Measurements from ENCODE around the gene PPBP. TPM values are rescaled to one million over a fixed set of nuclear protein-coding genes. Genes with fewer than 3 reads are reported as not detected.

Gene PPBP
- polyA plus RNA-seq, 1 donor from 2014 or later: not detected

GRCh38 chr4:74015126-74015780 lies 27.3 kb upstream of the PPBP start:
- Histone ChIP-seq H3K27ac (ENCODE audit: low read length) (no peak overlapping the region), H4K20me1 (ENCODE audit: insufficient read depth) (no peaks in the 10 kb centered on the region), H3K9me3 (ENCODE audit: low read length) (no peaks in the 10 kb centered on the region), H3K4me3 (ENCODE audit: low read length) (no peak overlapping the region), H3F3A (ENCODE audit: insufficient read depth, low read length, poor library complexity, severe bottlenecking) (no peaks in the 10 kb centered on the region), H3K27me3 (ENCODE audit: insufficient read depth, low read depth, low read length) (no peaks in the 10 kb centered on the region), H3K9me2 (ENCODE audit: insufficient read depth, low read length) (no peaks in the 10 kb centered on the region), H3K4me2 (ENCODE audit: low read length) (no peak overlapping the region), H3K79me2 (replicated peaks; ENCODE audit: insufficient read depth, low read length) (no peaks in the 10 kb centered on the region), H3K36me3 (ENCODE audit: insufficient read depth, low read length) (no peaks in the 10 kb centered on the region), H3K9ac (ENCODE audit: low read length) (no peak overlapping the region), H2AFZ (ENCODE audit: low read depth, low read length) (no peak overlapping the region)
- TF ChIP-seq EP300 (conservative IDR thresholded peaks at IDR 0.05; ENCODE audit: poor library complexity, severe bottlenecking): no peak
- TF ChIP-seq SMC3 (conservative IDR thresholded peaks at IDR 0.05; ENCODE audit: poor library complexity): no peak
- TF ChIP-seq CTCF (IDR thresholded peaks at IDR 0.05; ENCODE audit: poor library complexity, severe bottlenecking): no peak
- no peak for TF ChIP-seq EZH2 (IDR thresholded peaks at IDR 0.05; ENCODE audit: borderline replicate concordance, insufficient read depth, low read length, poor library complexity, severe bottlenecking)
- no peak for TF ChIP-seq REST (IDR thresholded peaks at IDR 0.05; ENCODE audit: borderline replicate concordance)
- no peak for TF ChIP-seq RAD21 (conservative IDR thresholded peaks at IDR 0.05)
- no peak for TF ChIP-seq TAF1 (IDR thresholded peaks at IDR 0.05; ENCODE audit: low read depth)
- TF ChIP-seq POLR2AphosphoS5 (IDR thresholded peaks at IDR 0.05): no peak
- TF ChIP-seq MXI1 (conservative IDR thresholded peaks at IDR 0.05; ENCODE audit: poor library complexity, severe bottlenecking): no peak

GRCh38 chr4:74014332-74014731 lies 26.3 kb upstream of the PPBP start:
- Histone ChIP-seq H3K9me2 (ENCODE audit: insufficient read depth, low read length) (no peaks in the 10 kb centered on the region), H3K27me3 (ENCODE audit: insufficient read depth, low read depth, low read length) (no peaks in the 10 kb centered on the region), H4K20me1 (ENCODE audit: insufficient read depth) (no peaks in the 10 kb centered on the region), H3K36me3 (ENCODE audit: insufficient read depth, low read length) (no peaks in the 10 kb centered on the region), H3K4me2 (ENCODE audit: low read length) (no peak overlapping the region), H3K9me3 (ENCODE audit: low read length) (no peaks in the 10 kb centered on the region), H3K4me3 (ENCODE audit: low read length) (no peak overlapping the region), H2AFZ (ENCODE audit: low read depth, low read length) (no peak overlapping the region), H3K79me2 (replicated peaks; ENCODE audit: insufficient read depth, low read length) (no peaks in the 10 kb centered on the region), H3K9ac (ENCODE audit: low read length) (no peak overlapping the region), H3K27ac (ENCODE audit: low read length) (no peak overlapping the region), H3F3A (ENCODE audit: insufficient read depth, low read length, poor library complexity, severe bottlenecking) (no peaks in the 10 kb centered on the region)
- TF ChIP-seq EZH2 (IDR thresholded peaks at IDR 0.05; ENCODE audit: borderline replicate concordance, insufficient read depth, low read length, poor library complexity, severe bottlenecking) (no peak), REST (IDR thresholded peaks at IDR 0.05; ENCODE audit: borderline replicate concordance) (no peak), CTCF (IDR thresholded peaks at IDR 0.05; ENCODE audit: poor library complexity, severe bottlenecking) (no peak), EP300 (conservative IDR thresholded peaks at IDR 0.05; ENCODE audit: poor library complexity, severe bottlenecking) (no peak), TAF1 (IDR thresholded peaks at IDR 0.05; ENCODE audit: low read depth) (no peak), MXI1 (conservative IDR thresholded peaks at IDR 0.05; ENCODE audit: poor library complexity, severe bottlenecking) (no peak)
